GM18867 (cell line): ENCODE measurements around the gene LIMS2.

Experiments used
- ATAC-seq: cut with Tn5 transposase; IDR thresholded peaks from one replicate; pipeline ENCODE4 v1.9.1; 2021; ENCODE audit warnings: mild to moderate bottlenecking, moderate library complexity; ENCODE audit not compliant: unreplicated experiment

LIMS2 gene

DNA sequence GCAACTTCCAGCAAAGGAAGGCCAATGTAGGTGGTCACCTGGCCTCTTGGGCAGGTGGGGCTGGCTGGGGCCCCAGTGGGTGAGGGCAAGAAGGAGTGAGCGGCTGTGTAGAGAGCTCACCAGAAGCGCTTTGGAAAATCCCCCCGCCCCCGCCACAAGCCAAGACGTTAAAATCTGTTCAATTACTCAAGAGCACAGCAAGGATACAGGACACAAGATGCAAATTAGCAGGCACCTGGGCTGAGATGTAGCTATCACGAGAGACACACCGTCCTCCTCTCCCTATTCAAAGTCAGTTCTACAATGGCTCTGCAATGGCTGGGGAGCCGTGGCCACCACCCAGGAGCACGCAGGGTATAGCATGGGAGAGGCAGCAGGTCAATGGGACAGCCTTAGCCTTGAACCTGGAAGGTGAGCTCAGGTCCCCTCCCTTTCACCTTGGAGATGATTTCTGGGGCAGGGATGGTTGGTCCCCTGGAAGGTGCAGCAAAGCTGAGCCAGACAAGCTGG is 67.9 kb downstream of the LIMS2 start:
- no peak for ATAC-seq

DNA sequence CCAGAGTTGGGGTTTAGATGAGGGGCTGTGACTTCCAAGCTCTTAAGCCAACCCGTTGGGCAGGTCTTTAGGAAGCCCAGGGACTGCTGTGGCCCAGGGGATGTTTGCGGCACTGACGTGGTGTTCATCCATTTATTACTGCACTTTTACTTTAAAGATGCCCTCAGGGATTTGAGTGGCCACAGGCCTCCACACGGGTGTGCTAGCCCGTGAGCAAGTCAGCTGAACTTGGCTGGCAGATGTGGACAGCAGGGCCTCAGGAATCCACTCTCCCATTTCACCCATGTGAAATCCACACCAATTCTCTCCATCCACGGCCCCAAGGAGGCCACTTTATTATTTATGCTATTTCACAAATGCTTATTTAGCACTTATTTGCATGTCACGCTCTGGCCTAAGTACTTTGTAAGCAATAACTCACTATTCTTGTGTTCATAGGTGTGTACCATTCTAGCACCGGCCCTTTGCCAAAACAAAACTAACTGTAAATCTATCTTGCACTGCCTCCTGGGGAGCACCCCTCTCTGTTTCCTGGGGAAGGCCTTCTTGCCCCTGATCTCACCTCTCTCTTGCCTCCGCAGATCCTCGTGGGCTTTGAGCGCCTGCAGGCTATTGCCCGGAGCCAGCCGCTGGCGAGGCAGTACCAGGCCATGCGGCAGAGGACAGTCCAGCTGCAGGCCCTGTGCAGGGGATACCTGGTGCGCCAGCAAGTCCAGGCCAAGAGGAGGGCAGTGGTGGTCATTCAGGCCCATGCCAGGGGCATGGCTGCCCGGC is 68.5 kb downstream of the LIMS2 start:
- no peak for ATAC-seq

DNA sequence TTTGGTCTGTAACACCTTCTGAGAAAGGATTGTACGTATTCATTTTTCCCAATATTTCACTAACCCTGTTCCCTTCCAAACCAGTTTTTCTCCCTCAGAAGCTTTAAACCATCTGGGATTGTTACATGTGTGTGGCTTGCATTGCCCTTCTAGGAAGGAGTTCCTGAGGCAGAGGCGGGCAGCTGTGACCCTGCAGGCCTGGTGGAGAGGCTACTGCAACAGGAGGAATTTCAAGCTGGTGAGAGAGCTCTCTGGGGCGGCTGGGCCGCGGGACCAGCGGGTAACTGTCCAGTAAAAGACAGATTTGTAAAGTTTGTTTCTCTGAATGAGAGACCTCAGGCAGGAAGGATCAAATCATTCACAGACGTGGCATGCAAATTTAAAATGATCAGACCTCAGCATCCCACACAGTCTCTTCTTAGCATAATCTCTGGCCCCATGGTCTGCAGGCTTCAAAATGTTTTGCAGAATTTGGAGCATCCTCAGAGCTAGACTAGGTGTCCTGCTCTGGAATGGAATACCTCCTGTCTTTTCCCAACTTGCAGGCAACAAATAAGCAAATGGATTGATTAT is 69.6 kb downstream of the LIMS2 start:
- ATAC-seq = no peak

DNA sequence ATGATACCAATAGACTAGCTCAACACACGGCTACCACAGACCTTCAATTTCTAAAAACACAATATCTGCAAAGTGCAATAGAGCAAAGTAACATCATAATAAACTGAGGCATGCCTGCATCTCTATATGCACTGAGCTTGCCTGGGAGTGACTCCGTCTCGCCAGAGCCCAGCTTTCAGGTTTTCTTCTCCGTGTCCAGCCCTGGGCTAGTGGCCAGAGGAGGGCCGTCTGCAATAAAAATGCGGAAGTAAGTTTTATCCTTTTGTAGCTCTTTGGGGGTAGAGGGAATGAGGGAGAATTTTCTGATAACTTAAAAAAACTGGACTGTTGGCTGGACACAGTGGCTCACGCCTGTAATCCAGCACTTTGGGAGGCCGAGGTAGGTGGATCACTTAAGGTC is 70.3 kb downstream of the LIMS2 start:
- ATAC-seq = no peak

DNA sequence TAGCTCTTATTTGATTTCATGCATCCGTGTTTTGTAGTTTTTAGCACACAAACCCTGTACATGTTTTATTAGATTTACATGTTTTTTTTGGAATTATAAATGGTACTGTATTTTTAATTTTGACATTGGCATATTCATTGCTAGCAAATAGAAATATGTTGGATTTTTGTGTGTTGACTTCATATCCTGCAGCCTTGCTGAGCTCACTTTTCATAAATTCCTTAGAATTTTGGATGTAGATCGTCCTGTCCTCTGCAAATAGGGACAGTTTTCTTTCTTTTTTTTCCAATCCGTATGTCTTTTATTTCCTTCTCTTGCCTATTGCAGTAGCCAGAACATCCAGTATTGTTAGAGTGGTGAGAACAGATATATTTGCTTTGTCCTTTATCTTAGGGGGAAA is 76.1 kb downstream of the LIMS2 start:
- ATAC-seq = no peak

DNA sequence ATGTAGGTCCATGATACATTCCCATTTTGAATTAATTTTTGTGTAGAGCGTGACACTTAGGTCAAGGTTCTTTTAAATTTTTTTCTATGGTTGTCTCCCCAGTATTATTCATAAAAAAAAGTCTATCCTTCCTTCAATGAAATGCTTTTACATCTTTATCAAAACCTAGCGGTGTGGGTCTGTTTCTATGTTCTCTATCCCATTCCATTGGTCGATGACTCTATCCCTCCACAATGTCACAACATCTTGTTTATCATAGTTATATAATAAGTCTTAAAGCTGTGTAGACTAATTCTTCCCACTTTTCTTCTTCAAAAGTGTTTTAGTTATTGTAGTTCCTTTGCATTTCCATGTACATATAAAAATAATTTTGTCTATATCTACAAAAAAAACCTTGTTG is 76.6 kb downstream of the LIMS2 start:
- no peak for ATAC-seq

DNA sequence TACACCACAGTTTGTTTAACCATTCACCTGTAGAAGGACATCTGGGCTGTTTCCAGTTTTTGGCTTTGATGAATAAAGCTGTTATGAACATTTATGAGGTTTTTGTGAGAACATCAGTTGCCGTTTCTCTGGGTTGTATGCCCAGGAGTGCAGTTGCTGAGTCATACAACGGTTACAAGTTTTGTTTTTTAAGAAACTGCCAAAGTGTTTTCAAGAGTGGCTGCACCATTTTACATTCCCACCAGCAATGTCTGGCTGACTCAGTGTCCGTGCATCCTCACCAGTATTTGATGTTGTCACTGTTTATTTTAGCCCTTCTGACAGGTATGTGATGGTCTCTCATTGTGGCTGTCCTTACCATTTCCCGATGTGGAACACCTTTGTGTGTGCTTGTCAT is 77.3 kb downstream of the LIMS2 start:
- no peak for ATAC-seq

DNA sequence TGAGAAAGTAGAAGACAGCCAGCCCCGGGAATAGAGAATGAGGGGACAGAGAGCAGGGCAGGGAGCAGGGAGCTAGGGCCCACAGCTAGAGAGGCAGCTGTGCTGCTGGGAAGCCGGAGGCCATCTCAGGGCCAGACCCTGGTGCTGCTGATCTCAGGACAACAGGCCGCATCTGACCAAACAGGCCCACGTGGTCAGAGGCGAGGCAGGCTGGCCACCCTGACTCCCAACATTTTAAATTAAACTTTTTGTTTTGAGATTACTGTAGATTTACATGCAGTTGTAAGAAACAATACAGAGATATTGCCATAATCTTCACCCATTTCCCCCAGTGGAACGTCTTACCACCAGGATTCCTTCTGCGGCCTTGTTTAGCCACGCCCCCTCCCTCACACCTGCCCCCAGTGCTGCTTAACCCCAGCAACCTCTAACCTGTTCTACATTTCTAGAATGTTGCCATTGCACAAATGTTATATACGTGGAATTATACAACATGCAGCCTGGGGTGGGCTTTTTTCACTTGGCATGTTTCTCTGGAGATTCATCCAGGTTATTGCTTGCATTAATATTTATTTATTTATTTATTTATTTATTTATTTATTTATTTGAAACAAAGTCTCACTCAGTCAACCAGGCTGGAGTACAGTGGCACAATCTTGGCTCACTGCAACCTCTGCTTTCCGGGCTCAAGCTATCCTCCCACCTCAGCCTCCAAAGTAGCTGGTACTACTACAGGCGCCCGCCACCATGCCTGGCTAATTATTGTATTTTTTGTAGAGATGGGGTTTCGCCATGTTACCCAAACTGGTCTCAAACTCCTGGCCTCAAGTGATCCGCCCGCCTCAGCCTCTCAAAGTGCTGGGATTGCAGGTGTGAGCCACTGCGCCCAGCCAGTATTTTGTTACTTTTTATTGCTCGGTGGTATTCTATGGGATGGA is 78.0 kb downstream of the LIMS2 start:
- no peak for ATAC-seq

DNA sequence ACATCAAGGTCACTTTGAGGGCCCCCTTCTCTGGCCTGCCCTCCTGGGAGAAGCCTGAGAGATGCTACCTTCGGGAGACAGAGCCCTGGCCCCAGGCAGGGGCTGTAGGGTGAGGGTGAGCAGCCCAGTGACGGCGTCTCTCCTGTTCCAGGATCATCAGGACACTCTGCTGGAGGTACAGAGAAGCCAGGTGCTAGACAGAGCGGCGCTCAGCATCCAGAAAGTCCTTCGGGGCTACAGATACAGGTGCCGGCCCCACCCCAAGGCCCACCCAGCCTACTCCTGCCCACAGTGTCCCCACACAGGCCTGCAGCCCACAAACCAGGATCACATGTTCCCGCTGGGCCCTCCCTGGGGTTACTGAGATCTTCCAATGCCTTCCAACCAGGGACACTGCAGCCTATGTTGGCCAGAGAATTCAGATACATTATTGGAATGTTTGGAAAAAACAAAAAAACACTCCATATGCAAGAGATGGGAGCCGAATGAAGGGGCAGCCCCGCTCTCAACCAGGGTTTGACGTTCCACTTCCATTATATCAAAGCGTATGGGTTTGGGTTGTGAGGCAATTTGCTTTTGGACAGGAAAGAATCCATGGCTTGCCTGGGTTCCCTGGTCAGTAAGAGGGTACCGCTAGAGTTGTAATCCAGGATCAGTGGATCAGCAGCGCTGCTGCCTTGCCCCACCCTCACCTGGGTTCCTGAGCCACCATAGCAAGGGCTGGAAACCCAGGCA is 78.9 kb downstream of the LIMS2 start:
- no peak for ATAC-seq

DNA sequence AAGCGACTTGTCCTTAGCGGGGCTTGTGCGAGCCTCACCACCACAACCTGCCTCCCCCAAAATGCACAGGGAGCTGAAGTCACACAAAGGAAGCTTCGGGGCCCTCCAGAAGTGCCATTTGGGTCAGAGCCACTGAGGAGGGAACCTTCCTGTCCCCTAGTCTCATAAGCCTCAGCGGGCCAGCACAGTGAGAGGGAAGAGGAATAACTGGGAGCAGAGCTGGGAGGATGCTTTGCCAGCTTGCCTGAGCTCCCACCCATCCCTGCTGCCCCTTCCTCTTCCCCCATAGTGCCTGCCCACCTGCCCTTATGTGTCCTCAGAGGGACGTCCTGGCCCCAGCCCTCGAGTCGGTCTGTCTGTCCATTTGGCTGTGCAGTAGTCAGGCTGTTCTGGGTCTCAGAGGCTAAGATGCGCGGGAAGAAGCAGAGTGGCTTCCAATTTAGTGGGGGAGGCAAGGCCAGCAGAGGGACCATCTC is 81.2 kb downstream of the LIMS2 start:
- no peak for ATAC-seq

DNA sequence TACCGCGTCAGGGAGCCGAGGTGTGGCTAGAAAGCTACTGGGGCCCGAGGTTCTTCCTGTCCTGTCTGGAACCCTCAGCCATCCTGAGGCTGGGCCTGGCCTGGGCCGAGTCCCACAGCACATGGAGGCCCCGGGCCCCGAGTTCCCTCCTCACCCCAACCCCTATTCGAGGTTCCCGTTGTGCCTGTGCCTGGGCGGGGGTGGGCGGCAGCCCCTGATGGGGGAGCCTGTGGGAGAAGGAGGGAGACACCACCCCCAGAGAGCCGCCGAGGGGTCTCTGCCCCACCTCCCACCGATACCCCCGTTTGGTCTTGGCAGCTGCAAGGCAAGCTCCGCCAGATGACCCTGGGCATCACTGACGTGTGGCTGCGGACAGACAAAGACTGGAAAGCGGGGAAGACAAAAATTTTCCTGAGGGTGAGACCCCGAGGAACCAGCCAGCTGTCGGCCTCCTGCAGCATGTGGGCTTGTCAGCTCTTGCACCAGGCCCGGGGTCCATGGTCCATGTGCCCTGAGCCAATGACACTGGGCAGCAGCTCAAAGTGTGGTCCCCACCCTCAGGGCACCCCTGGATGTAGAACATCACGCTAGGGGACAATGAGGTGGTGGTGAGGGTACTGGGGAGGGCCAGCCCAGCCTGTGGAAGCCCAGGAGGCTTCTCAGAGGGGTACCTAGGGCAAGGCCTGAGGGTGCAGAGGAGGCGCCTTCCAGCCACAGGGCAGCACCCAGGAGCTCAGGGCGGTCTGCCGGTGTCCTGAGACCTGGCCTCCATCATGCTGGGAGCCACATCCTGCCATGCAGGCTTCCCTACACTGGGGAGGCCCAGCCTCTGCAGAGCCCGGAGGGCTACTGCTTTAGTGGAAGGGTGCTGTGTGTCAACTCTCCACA is 81.9 kb downstream of the LIMS2 start:
- ATAC-seq = no peak

DNA sequence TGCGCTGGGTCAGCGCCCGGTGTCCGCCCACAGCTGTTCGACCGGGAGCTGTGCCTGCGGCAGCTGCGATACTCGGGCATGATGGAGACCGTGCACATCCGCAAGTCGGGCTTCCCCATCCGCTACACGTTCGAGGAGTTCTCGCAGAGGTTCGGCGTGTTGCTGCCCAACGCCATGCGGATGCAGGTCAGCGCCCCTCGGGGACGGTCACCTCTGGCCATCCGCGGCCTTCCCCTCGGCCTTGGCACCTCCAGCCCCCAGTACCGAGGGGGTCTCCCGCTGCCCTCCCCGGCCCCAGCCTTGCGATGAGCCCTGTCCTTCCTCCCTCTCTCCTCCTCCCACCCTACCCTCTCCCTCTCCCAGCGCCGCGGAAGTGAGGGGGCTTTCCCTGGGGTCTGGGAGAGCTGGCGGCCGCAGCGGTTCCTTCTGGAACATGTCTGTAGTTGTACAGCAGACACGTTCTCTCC is 82.5 kb downstream of the LIMS2 start:
- no peak for ATAC-seq

DNA sequence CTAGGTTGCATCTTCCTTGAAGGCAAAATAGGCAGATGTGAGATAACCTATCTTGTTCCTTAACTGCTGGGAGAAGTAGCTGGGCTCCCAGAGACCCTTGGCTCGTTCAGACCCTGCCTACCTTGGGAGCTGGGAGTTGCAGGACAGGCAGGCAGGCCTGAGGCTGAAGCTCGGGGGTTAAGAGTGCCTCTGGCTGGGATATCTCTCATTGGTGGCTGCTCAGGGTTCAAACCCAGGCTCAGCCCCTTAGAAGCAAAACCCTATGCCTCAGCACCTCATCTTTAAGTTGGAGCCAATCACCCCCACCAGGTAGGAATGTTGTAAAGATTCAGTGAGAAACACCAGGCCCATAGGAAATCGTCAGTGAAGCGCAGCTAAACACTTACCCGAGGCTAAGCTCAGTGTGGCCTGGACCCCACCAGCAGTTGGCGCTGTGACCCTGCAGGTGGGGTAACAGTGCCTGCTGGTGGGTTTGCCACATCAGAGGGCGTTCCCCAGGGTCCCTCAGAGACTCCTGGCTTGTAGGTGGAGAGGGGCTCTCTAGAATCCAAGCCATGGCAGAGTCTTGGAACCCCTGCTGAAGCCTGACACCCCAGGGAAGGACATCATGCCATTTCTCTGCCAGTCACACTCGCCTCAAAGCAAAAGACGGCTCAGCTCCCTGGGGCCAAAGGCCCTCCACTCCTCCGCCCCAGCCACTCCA is 84.0 kb downstream of the LIMS2 start:
- ATAC-seq = peak; percentile 70

DNA sequence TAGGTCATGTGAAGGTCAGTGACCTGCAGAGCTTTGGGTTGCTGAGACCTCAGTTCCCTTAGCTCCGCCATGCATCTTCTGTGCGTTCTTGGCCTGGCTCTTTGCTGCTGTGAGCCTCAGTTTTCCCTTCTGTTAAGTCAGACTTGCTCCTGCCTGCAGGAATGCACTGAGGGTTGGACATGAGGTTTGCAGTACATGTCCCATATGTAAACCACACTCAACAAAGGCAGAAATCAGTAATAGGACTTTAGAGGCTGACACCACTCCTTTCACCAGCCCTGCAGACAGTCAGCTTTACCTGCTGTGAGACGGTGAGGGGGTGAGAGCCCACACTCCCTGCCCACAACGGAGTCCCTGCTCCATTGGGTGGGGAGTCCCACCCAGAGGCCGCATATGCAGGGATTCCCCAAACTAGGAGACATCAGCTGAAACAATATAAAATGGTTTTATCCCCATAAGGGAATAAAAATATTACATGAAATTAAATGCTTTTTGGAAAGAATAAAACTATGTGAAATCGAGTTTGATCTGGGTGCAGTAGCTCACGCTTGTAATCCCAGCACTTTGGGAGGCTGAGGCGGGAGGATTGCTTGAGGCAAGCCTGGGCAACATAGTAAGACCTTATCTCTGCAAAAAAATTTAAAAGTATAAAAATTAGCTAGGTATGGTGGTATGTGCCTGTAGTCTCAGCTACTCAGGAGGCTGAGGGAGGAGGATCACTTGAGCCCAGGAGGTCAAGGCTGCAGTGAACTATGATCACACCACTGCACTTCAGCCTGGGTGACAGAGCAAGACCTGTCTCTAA is 84.7 kb downstream of the LIMS2 start:
- ATAC-seq = no peak

DNA sequence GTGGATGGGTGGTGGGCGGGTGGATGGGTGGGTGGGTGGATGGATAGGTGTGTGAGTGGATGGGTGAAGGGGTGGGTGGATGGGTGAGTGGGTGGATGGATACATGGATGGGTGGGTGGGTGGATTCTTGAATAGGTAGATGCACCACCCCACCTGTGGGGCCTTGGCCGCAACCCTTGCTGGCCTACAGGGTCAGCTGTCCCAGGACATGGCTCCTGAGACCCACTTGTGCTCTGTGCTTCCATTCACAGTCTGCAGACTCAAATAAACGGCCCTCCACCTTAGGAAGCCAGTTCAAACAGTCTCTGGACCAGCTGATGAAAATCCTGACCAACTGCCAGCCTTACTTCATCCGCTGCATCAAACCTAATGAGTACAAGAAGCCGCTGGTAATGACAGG is 85.5 kb downstream of the LIMS2 start:
- ATAC-seq = no peak

DNA sequence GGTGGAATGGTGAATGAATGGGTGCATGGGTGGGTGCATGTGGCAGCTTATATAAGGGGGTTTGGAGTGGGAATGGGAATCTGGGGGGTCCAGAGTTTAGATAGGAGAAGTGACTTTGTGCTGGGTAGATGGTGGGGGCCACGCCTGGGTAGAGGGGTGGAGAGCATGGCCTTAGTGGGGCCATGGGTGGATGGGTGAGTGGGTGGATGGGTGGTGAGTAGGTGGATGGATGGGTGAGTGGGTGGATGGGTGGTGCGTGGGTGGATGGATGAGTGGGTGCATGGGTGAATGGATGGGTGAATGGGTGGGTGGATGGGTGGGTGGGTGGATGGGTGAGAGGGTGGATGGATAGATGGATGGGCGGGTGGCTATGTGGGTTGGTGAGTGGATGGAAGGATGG is 86.0 kb downstream of the LIMS2 start:
- no peak for ATAC-seq
